Endothelial cell of umbilical vein (primary cell): ENCODE results near the gene TMEM52B.

Experiments
- EZH2 ChIP-seq: IDR thresholded peaks from 2 replicates; pipeline ENCODE4 v1.6.1; 2012; ENCODE audit warnings: borderline replicate concordance, low read depth, mild to moderate bottlenecking, moderate library complexity, low read length, inconsistent platforms; ENCODE audit not compliant: severe bottlenecking
- GATA2 ChIP-seq: IDR thresholded peaks from 2 replicates; pipeline ENCODE4 v1.7.0; 2011; ENCODE audit warnings: low read depth, mild to moderate bottlenecking, moderate library complexity, mixed read lengths, low read length; ENCODE audit not compliant: insufficient read length, insufficient read depth
- POLR2A ChIP-seq: IDR thresholded peaks from 2 replicates; pipeline ENCODE4 v1.6.1; 2012; ENCODE audit warnings: low read depth, mild to moderate bottlenecking, control low read depth, low read length
- TF ChIP-seq, protein P1 (sequence below), 2 donors: IDR thresholded peaks; 1 replicate in 1 of 2; 2 replicates in 1 of 2; pipeline ENCODE4 v1.5.1; 2011; ENCODE audit warnings: low read length in 2 of 2, mild to moderate bottlenecking in 2 of 2, moderate library complexity in 2 of 2, control low read depth in 1 of 2, inconsistent platforms in 1 of 2, low read depth in 1 of 2; ENCODE audit not compliant: insufficient read depth in 1 of 2; ENCODE audit errors: extremely low read depth in 1 of 2

GRCh38 chr12:10186299-10186698, 7.5 kb downstream of the TMEM52B start:
- TF ChIP-seq, protein P1, sequence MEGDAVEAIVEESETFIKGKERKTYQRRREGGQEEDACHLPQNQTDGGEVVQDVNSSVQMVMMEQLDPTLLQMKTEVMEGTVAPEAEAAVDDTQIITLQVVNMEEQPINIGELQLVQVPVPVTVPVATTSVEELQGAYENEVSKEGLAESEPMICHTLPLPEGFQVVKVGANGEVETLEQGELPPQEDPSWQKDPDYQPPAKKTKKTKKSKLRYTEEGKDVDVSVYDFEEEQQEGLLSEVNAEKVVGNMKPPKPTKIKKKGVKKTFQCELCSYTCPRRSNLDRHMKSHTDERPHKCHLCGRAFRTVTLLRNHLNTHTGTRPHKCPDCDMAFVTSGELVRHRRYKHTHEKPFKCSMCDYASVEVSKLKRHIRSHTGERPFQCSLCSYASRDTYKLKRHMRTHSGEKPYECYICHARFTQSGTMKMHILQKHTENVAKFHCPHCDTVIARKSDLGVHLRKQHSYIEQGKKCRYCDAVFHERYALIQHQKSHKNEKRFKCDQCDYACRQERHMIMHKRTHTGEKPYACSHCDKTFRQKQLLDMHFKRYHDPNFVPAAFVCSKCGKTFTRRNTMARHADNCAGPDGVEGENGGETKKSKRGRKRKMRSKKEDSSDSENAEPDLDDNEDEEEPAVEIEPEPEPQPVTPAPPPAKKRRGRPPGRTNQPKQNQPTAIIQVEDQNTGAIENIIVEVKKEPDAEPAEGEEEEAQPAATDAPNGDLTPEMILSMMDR (IDR thresholded peaks at IDR 0.05; ENCODE audit: extremely low read depth in 1 of 2, insufficient read depth in 1 of 2, low read depth in 1 of 2, low read length in 2 of 2): no peak
- TF ChIP-seq POLR2A (no peak), GATA2 (no peak), EZH2 (no peak)
